HUES6 (cell line): Measurements from ENCODE around the gene PCIF1.
"Not testable (repeated sequence)": the region's sequence is repeated elsewhere in the genome, so short reads cannot be mapped to it uniquely, and the experiment has no call there.

Experiments used
- H3K27ac ChIP-seq: 2 replicates; pipeline ENCODE4 v1.7.0; 2013; ENCODE audit warnings: low read depth, mild to moderate bottlenecking, low read length, inconsistent platforms
- H3K27me3 ChIP-seq: 2 replicates; pipeline ENCODE4 v1.6.1; 2013; ENCODE audit warnings: low read length; ENCODE audit not compliant: control insufficient read depth, insufficient read depth
- H3K36me3 ChIP-seq: 2 replicates; pipeline ENCODE4 v1.6.1; 2013; ENCODE audit warnings: low read length; ENCODE audit not compliant: control insufficient read depth, insufficient read depth
- H3K4me1 ChIP-seq: 2 replicates; pipeline ENCODE4 v1.6.1; 2013; ENCODE audit warnings: low read length; ENCODE audit not compliant: control insufficient read depth, insufficient read depth
- H3K4me3 ChIP-seq: 2 replicates; pipeline ENCODE4 v1.5.1; 2013; ENCODE audit warnings: low read depth, low read length
- H3K9ac ChIP-seq: one replicate; pipeline ENCODE4 v1.6.1; 2013; ENCODE audit warnings: mild to moderate bottlenecking, low read length
- H3K9me3 ChIP-seq: 2 replicates; pipeline ENCODE4 v1.6.1; 2013; ENCODE audit warnings: low read depth, low read length; ENCODE audit not compliant: control insufficient read depth, insufficient read depth

PCIF1 gene

GRCh38 chr20:45995495-45996097 is 61.1 kb downstream of the PCIF1 start:
- not testable (repeated sequence) for H3K36me3 ChIP-seq, H3K27me3 ChIP-seq, H3K9ac ChIP-seq, H3K9me3 ChIP-seq, H3K4me3 ChIP-seq, H3K27ac ChIP-seq
- H3K4me1 ChIP-seq: peaks cover 27% of the 10 kb centered on the region

GRCh38 chr20:45997187-45997586 is 62.7 kb downstream of the PCIF1 start:
- Histone ChIP-seq H3K27ac (no peak overlapping the region), H3K9ac (no peak overlapping the region), H3K4me3 (no peak overlapping the region), H3K36me3 (no peaks in the 10 kb centered on the region), H3K4me1 (peaks cover 34% of the 10 kb centered on the region), H3K9me3 (no peaks in the 10 kb centered on the region), H3K27me3 (no peaks in the 10 kb centered on the region)
